Measurements from ENCODE around the gene FAM20A. TPM values are rescaled to one million over a fixed set of nuclear protein-coding genes. Genes with fewer than 3 reads are reported as not detected.

The FAM20A gene
- total RNA-seq, 2 donors from 2014 or later = under 0.01 to 1.3 TPM

- TF ChIP-seq, protein P1, sequence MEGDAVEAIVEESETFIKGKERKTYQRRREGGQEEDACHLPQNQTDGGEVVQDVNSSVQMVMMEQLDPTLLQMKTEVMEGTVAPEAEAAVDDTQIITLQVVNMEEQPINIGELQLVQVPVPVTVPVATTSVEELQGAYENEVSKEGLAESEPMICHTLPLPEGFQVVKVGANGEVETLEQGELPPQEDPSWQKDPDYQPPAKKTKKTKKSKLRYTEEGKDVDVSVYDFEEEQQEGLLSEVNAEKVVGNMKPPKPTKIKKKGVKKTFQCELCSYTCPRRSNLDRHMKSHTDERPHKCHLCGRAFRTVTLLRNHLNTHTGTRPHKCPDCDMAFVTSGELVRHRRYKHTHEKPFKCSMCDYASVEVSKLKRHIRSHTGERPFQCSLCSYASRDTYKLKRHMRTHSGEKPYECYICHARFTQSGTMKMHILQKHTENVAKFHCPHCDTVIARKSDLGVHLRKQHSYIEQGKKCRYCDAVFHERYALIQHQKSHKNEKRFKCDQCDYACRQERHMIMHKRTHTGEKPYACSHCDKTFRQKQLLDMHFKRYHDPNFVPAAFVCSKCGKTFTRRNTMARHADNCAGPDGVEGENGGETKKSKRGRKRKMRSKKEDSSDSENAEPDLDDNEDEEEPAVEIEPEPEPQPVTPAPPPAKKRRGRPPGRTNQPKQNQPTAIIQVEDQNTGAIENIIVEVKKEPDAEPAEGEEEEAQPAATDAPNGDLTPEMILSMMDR (IDR thresholded peaks at IDR 0.05) = no peak
- no peak for TF ChIP-seq POLR2A (IDR thresholded peaks at IDR 0.05)
- Histone ChIP-seq H3K4me1 (no peaks in the 10 kb centered on the region), H3K27ac (no peak overlapping the region), H3K36me3 (replicated peaks in 1 of 2; ENCODE audit: insufficient read depth in 1 of 2, low read depth in 2 of 2) (peaks cover 0 to 7% of the 10 kb centered on the region in 2 donors), H3K9me3 (no peaks in the 10 kb centered on the region), H3K4me3 (no peak overlapping the region), H3K27me3 (no peaks in the 10 kb centered on the region)
- intact Hi-C loops (cut with DNase I) = no loop called here
- WGBS, 2 donors = 95 to 97% methylated on average over 13 of the region's 13 CpGs
- ATAC-seq (no peak), DNase-seq (no peak)
Measured at GRCh38 chr17:68542698-68543463, 58.3 kb downstream of the FAM20A start.

GRCh38 chr17:68541816-68542215 is 59.4 kb downstream of the FAM20A start:
- 90 to 94% methylated on average over 6 of the region's 6 CpGs for WGBS, 2 donors
- TF ChIP-seq POLR2A (IDR thresholded peaks at IDR 0.05) = no peak
- TF ChIP-seq, protein P1 (IDR thresholded peaks at IDR 0.05) = no peak
- DNase-seq (no peak), ATAC-seq (no peak)
- no peak overlapping the region for H3K4me3 ChIP-seq
- no peaks in the 10 kb centered on the region for H3K9me3 ChIP-seq
- H3K4me1 ChIP-seq = no peaks in the 10 kb centered on the region
- intact Hi-C loops (cut with DNase I) = no loop called here
- H3K36me3 ChIP-seq (replicated peaks in 1 of 2; ENCODE audit: insufficient read depth in 1 of 2, low read depth in 2 of 2) = peaks cover 0 to 16% of the 10 kb centered on the region in 2 donors
- H3K27ac ChIP-seq = no peak overlapping the region
- no peaks in the 10 kb centered on the region for H3K27me3 ChIP-seq

GRCh38 chr17:68540981-68541380 is 60.2 kb downstream of the FAM20A start:
- DNase-seq (no peak), ATAC-seq (no peak)
- intact Hi-C loops (cut with DNase I) = no loop called here
- peaks cover 0 to 16% of the 10 kb centered on the region in 2 donors for H3K36me3 ChIP-seq (replicated peaks in 1 of 2; ENCODE audit: insufficient read depth in 1 of 2, low read depth in 2 of 2)
- 89 to 94% methylated on average over 8 of the region's 8 CpGs for WGBS, 2 donors
- H3K9me3 ChIP-seq = no peaks in the 10 kb centered on the region
- no peaks in the 10 kb centered on the region for H3K27me3 ChIP-seq
- TF ChIP-seq, protein P1 (IDR thresholded peaks at IDR 0.05) = no peak
- TF ChIP-seq POLR2A (IDR thresholded peaks at IDR 0.05) = no peak
- no peak overlapping the region for H3K4me3 ChIP-seq
- H3K4me1 ChIP-seq = no peaks in the 10 kb centered on the region
- H3K27ac ChIP-seq = no peak overlapping the region

DNA sequence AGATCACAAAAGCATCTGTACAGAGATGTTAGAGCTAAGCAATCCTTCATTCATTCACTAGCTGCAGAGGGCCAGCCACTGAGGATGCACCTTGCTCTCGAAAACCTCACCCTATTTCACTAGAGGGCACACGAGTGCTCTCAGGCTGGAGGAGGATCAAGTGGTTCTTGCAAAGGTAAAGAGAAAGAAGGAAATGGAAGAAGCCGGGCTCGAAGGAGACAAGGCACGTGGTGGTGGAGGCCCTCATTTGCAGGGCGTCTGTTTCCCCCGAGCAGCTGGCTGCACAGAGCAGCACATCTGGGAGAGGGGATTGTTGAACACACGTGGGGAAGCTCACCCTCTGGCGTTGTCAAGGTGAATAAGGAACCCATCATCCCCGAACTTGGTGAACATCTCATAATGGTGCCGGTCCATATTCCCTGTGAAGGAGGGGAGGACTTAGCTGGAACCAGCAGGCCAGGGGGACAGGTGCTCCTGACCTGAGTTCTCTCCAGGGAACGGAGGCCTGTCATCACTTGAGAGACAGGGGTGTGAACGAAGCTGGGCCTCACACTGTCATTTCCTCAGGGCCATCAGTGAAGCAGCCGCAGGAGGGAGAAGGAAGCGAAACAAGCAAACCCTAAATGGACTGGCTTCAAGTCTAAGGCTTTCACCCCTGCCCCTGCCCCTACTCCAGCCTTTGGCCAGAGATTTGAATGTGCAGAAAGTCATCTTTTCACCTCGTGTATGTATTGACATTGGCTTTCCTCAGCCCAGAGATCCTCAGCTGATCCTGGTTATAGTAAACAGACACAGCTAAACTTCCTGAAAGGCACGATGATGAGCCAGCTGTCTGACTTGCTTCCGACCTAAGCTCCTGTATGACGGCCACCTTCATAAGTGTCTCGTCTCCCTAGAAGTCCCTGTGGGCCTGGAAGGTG is 61.4 kb downstream of the FAM20A start:
- intact Hi-C loops (cut with DNase I) = loop anchor here (10.0 kb wide), 1 partner anchor 215 kb away; no protein-coding TSS in a partner anchor
- Histone ChIP-seq H3K27me3 (no peaks in the 10 kb centered on the region), H3K27ac (no peak overlapping the region), H3K36me3 (replicated peaks in 1 of 2; ENCODE audit: insufficient read depth in 1 of 2, low read depth in 2 of 2) (peaks cover 0 to 16% of the 10 kb centered on the region in 2 donors), H3K4me1 (no peaks in the 10 kb centered on the region), H3K4me3 (no peak overlapping the region), H3K9me3 (no peaks in the 10 kb centered on the region)
- DNase-seq (peak in 1 of 4 donors; percentile 15), ATAC-seq (no peak)
- TF ChIP-seq, protein P1 (IDR thresholded peaks at IDR 0.05) = peak in 1 of 7 experiments; percentile 2
- TF ChIP-seq POLR2A (IDR thresholded peaks at IDR 0.05) = no peak
- 79 to 81% methylated on average over 20 of the region's 20 CpGs for WGBS, 2 donors
